Caki2 (cell line): ENCODE data around the gene RBBP7. TPM values are rescaled to one million over a fixed set of nuclear protein-coding genes. Genes with fewer than 3 reads are reported as not detected.

Experiments used
- DNase-seq: peaks from one replicate; pipeline ENCODE4 v3.0.0-alpha.2; 2015; ENCODE audit warnings: low read depth
- in situ Hi-C: cut with HindIII; loops from 2 replicates; pipeline ENCODE4 v1.10.0; 2016; ENCODE audit warnings: low sequenced_read_pairs, low pct_unique_long_range_greater_than_20kb, mixed read lengths
- total RNA-seq: library from RNA; depleted of rRNA; stranded (reverse); fragments of >200 nt; shearing (Covaris generic); gene quantifications from 2 replicates; pipeline ENCODE4 v1.2.3, GENCODE V29; 2014; ENCODE audit warnings: low replicate concordance

RBBP7 gene
- total RNA-seq, 1 experiment from 2014 or later: 124 TPM

DNA sequence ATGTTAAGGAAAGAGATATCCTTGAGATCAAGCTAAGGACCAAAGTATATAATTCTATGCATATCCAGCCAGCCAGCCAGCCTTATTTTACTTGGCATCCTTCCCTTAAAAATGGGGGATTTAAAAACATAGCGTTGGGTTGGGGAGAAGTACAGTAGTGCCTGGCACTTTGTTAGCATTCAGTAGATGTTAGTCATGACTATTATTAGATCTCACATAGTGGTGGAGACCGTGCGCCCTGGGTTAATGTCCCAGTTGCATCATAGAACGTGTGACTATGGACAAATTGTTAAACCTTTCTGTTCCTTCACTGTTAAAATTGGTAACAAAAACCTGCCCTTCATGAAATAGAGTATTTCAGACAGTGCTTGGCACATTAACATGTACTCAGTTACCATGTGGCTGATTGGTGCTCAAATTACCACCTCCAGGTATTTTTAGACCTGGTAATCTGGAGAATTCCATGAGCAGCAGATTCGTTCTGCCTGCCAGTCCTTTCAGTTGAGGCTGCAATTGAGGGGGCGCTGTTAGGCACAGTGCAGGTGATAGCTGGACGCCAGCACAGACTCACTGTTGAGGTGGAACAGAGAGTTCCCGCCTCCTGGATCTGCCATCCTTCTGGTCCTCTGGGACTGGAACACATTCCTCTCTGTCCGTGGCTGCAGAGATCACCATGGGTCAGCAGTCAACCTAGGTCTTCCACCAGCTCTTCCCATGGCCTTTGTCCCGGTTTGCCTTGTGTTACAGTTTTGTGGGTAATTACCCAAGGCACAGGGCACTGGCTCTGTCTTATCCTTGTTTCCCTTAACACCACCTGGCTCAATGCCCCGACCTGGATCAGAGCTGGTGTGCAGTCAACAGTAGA is 31.7 kb downstream of the RBBP7 start:
- in situ Hi-C loops: no loop called here

DNA sequence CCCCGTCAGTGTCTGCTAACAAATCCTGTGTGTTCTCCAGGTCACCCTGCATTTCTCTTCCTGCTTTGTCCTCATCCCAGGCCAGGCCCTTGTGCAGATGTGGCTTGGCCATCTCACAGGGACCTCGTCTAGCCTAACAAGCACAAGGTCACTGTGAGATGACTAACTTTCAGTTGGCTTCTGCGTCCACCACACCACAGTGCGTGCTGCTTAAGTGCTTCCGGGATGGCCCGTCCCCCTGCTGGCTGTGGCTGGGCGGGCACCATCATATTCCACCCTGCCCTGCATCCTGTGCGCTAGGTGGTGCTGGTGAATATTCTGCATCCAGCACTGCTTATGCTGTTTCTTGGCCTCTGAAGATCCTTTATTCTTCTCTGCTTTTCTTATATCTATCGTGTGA is 33.8 kb downstream of the RBBP7 start:
- in situ Hi-C loops: no loop called here
- peak; percentile 54 for DNase-seq

More for the DNA sequence above, 31.7 kb downstream of the RBBP7 start:
- DNase-seq: peak; percentile 80

DNA sequence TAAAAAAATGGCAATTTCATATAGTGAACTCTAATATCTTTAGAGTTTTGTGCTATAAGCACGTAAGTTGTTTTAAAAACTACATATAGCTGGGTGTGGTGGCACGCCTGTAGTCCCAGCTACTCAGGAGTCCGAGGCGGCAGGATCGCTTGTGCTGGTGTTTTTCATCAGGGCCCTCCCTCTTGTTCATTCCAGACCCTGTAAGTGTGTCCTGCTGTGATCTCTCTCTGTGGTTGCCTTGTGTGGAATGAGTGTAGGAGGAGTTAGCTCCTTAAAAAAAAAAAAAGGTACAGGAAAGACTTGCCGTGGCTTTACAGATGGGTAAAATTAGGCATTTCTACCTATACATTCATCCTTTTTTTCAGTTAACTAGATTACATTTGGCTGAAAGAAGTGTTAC is 35.4 kb downstream of the RBBP7 start:
- no peak for DNase-seq
- in situ Hi-C loops: no loop called here

DNA sequence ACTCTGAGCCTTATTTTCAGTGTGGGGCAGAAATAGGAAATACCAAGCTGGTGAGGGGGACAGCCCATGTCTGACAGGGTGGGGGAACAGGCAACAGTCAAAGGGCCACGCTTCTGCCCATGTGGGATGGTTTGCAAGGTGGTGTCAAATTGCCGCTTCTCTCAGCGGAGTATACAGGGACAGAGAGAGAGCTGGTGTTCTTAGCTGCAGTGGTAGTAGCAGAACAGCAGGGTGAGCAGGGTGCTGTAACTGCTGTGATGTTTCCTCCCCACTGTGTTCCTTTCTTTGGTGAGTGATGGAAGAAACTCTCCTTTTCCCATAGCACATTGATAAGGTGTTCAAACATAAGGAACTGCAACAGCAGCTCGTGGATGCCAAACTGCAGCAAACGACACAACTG is 37.9 kb downstream of the RBBP7 start:
- in situ Hi-C loops: no loop called here

DNA sequence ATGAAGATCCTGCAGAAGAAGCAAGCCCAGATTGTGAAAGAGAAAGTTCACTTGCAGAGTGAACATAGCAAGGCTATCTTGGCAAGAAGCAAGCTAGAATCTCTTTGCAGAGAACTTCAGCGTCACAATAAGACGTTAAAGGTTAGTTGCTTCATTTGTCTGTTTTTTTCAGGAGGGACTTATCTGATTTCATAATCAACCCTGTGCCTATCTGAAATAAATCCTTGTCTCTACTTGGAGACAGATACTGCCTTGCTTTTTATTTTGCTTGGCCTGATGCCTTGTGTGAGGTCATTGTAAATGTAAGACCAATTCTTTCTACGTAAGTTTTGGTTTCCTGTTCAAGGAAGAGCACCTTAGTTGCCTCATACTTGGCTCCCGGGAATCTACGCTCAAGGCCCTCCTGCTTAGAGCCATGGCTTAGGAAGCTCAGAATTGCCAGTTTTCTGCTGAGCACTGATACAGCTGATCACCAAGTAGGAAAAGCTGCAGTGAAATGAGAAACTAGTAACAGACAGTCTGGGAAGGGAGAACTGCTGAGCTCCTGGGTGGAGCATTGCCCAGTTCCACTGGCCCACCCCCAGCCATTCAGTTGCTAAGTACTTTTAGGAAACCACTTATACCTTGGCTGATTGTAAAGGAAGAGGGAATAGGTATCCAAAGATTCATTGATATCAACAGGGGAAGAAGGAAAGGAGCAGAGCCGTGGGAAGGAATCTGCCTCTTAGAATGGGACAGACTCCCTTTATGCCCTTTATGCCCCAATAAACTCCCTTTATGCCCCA is 41.8 kb downstream of the RBBP7 start:
- in situ Hi-C loops: no loop called here
- DNase-seq: peak; percentile 40

More for the DNA sequence above, 37.9 kb downstream of the RBBP7 start:
- DNase-seq: no peak

DNA sequence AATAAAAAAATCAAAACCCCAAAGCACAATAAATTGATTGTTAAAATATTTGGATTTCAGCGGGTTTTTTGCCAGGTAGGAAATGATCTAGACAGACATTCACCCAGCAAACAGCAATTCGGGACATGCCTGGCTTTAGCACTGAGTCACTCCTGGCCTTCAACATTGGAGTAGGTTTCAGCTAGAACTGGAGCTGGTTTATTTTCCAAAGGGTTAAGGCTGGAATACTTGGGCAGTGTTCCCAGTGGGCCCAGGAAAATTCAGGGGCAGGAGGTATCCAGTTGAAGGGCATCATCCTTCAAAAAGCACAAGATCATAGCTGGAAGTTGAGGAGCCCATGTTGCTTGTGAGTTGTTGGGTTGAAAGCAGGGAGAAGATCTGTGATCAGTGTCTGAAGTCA is 42.9 kb downstream of the RBBP7 start:
- in situ Hi-C loops: no loop called here
- DNase-seq: no peak

DNA sequence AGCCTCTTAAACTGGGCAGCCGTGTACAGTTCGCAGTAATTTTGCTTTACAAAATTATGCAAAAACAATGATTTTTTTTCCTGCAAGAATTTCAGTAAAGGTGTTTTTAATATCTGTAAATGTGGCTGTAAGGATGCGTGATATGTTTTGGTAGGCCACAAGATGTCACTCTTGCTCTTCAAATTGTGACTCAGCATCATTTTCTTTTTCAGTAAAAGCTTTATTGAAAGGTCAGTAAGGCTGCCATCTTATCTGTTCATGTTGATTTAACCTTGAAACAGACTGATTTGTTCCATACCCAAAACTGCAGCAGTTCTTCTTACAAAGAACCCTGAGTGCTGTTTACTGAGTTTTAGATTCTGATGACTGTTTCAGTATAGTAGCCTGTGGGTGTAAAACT is 44.0 kb downstream of the RBBP7 start:
- in situ Hi-C loops: no loop called here
- peak; percentile 18 for DNase-seq

DNA sequence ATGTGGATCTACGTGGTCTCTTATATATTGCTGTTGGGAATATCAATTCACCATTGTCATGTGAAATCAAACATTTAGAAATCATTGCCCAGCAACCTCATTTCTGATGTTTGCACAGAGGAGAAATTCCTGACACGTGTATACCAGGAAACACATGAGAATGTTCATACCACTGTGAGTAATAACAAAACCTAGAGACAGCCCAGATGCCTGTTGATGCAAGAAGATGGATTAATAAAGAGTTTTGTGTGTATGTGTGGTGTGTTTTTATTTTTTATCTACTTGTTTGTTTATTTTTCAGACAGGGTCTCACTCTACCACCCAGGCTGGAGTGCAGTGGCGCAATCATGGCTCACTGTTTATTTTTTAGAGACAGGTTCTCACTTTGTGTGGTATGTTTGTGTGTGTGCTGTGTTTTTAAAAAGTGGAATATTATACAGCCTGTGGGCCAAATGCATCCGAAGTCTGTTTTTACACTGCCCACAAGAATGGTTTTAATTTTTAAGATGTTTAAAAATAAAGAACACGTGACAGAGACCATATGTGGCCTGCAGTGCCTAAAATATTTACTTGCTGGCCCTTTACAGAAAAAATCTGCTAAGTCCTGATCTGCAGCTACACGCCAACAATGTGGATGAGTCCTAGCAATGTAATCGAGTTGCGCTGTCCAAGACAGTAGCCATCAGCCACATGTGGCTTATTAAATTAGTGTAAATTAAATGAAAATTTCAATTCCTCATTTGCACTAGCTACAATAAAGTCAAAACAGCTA is 44.7 kb downstream of the RBBP7 start:
- no peak for DNase-seq
- in situ Hi-C loops: no loop called here

DNA sequence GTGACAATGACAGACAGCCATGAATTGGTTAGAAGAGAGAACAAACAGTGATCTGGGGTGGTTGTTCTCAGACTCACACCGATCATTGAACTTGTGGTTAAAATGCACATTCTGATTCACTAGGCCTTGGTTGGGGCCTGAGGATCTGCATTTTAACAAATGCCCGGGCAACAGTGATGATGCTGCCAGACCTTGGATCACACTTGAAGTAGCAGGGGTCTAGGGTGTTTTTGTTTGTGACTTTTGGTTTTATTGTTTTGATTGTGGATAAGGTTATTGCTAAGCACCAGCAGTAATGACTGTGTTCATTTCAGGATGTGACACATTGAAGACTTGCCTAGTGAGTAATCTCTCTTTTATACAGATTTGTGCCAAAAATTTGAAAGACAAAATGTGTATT is 47.4 kb downstream of the RBBP7 start:
- DNase-seq: no peak
- in situ Hi-C loops: no loop called here

DNA sequence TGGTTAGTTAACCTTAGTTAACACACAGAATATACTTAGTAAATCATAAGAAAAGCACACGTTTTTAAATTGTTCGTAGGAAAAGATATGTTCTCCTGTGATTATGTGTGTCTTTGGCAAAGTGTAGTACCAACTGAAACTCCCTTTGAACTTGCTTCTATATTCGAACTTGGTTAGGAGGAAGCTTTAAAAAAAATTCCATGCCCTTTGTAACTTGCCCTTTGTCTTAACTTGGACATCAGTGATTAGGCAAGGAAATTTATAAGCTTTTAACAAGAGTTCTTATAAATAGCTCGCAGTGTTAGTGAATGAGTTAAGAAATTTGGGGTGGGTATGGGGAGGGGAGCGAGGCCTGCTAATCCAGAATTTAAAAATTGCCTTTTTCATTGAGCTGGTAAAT is 50.5 kb downstream of the RBBP7 start:
- in situ Hi-C loops: no loop called here
- DNase-seq: no peak

DNA sequence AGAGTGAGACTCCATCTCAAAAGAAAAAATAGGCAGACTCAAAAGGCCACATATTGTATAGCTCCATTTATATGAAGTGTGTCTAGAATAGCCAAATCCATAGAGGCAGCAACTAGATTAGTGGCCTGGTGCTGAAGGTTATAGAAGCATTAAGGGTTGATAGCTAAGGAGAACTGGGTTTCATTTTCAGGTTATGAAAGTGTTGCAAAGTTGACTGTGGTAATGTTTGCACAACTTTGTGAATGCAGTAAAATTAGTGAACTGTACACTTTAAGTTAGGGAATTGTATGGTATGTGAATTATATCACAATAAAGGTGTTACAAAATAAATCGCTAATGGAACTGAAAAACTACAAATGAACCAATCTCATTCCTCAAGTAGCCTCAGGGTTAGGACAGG is 55.6 kb downstream of the RBBP7 start:
- DNase-seq: no peak
- in situ Hi-C loops: no loop called here

DNA sequence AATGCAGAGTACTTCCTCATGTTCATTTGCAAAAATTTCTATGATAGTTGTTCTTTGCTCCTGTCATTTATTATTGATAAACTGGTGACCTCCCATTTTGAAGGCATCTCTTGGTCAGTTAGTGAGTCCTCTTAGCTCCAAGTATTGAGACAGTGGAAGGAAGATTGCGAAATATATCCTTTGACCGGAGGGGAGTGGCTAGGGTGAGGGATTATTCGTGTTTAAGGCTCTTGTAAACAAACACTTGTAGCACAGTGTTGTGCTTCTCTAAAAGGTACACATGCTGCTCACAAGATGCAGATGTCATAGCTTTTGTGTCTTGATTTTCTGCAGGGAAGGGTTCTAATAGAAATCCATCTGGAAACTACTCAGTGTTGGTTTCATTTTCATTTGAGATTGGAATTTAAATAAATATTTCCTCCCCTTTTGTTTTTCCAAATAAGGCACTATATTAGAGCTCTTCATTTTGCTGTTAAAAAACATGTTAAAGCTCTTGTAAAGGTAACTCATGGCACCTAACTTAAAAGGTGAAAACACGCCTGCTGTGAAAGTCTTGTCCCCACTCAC is 62.1 kb downstream of the RBBP7 start:
- no peak for DNase-seq
- in situ Hi-C loops: no loop called here

DNA sequence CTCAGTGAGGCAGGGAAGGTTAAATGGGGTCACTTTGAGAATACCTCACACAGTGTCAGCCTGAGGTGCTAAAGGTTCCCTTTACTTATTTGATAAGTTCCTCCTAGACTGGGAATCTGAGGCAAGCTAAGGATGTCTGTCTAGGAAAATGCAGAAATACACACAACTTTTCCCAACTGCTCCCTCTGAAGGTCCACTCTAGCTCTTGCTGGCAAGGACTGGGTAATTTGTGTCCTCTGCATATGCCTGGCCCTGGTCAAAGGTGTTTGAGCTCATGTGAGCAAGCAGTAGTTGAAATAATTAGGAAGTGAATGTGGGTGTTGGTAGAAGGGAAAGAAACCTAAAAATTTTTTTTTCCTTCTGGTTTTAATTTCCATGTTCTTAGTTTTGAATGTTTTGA is 62.6 kb downstream of the RBBP7 start:
- no peak for DNase-seq
- in situ Hi-C loops: no loop called here

DNA sequence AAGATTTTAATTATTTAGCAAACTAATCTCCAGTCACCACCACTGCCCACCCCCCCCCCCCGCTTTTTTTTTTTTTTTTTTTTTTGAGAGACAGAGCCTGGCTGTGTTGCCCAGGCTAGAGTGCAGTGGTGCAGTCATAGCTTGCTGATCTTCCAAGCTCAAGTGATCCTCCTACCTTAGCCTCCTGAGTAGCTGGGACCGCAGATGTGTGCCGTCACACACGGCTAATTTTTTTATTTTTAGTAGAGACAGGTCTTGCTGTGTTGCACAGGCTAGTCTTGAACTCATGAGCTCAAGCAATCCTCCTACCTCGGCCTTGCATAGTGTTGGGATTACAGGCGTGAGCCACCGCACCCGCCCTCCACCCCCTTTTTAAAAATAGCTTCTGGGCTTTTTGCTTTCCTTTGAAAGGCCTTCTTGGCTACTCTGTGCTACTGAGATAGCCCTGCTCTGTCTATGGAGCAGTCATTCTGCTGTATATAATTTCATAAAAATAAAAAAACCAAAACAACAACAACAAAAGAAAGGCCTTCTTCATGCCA is 65.2 kb downstream of the RBBP7 start:
- in situ Hi-C loops: no loop called here
- DNase-seq: no peak

DNA sequence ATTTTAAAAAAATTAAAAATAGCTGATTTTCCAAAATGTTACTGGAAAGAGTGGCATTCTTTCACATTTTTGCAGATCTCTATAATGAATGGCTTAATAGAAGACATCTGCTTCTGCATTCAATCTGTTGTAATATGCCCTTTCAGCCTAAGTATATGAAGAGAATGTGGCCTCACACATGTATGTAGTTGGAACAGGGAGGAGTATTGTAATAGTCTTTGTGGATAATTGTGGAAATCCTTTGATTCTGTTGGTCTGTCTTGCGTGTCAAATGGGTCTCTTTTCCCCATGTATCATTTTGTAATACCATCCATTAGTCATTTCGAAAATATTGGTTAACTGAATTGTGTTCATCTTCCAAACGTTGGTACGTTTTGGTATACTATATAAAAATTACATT is 72.3 kb downstream of the RBBP7 start:
- in situ Hi-C loops: no loop called here
- DNase-seq: no peak

DNA sequence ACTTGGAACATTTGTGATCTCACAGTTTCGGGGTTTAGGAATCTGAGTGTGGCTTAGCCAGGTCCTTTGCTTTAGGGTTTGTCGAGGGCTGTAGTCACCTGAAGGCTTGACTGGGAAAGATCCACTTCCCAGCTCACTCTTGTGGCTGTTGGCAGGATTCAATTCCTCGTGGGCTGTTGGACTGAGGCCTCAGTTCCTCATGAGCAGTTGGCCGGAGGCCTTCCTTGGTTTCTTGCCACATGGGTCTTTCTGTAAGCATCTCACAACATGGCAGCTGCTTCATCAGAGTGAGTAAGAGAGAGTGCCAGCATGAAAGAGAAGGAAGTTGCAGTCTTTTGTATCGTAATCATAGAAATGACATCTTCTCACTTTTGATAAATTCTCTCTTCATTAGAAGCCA is 72.8 kb downstream of the RBBP7 start:
- no peak for DNase-seq
- in situ Hi-C loops: no loop called here

DNA sequence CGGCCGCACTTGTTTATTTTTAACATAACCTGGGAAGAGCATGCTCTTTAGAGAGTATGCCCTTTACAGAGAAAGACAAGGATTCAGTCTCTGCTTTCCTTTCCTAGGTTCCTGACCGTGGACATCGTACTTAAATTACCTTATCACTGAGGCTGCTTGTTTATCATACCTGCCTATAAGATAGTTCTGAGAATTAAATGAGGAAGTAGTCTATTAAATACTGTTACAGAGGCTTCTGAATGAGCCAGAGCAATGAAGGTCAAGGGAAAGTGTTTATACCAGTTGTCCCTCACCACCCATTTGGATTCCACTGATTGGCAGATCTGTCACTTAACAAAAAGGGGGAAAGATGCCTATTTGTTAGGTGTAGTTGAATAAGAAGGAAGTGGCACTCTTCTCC is 73.9 kb downstream of the RBBP7 start:
- in situ Hi-C loops: no loop called here
- no peak for DNase-seq
